NCI-H748 (cell line): Measurements from ENCODE around the gene CPT1A.

Source experiments
- DNase-seq: peaks from one replicate; lab custom pipeline; 2025; ENCODE audit not compliant: unreplicated experiment; lab: John Stamatoyannopoulos, UW

The CPT1A gene

DNA sequence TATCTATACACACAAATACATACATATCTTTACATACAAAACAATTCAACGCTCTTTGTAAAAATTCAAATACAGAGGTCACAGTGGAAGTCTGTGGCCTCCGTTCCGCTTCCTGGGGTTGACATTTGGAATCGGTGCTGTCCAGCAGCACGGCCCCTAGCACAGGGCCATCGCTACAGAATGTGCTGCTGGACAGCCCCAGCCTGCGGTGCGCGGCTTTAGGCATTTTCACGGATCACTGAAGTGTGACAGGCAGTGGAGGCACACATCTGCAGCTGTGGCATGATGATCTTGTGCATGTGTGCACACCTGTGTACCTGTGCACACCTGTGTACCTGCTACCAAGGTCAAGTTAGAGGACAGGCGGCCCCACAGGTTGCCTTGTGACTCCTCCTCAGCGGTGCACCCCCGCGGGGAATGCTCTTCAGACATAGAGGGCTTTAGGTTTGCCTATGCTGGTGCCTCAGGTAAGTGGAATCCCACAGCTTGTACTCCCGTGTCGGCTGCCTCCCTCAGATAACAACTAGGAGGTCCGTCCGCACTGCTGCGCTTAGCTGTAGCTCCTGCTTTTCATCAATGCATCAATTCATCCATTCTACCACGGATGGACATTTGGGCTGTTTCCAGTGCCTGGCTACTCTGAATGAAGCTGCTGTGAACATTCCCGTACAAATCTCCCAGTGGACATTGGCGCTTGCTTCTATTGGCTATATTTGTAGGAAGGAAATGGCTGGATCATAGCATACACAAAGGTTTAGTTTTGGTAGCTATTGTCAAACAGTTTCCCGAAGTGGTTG, 127.5 kb downstream of the CPT1A start:
- DNase-seq = no peak

DNA sequence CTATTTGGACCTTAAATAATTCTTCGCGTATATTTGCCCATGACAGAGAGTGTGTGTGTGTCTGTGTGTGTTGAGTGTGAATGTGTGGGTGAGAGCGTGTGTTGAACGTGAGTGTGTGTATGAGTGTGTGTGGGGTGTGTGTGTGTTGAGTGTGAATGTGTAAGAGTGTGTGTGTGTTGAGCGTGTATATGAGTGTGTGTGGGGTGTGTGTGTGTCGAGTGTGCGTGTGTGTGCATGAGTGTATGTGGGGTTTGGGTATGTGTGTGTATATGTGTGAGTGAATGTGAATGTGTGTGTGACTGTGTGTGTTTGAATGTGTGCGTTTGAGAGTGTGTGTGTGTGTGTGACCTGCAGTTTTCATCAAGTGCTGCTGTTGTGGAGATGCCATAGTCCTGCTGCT, 130.6 kb downstream of the CPT1A start:
- DNase-seq = no peak

DNA sequence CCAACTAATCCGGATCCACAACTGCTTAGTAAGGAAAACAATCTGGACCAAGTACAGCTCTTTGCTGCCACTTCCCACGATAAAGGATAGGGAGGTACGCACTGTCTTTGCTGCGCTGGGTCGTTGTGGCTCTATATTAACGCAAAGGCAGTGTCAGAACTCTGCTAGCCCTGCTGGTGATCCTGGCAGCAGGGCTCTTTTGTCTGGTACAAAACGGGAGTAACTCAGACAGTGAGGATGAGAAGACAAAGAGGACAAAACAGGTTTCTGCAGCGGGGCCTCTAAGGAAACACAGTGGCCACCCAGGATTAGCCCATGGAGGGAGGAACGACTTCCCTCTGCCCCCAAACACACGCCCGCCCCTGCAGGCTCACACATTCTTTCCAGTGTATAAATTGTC, 131.3 kb downstream of the CPT1A start:
- no peak for DNase-seq

DNA sequence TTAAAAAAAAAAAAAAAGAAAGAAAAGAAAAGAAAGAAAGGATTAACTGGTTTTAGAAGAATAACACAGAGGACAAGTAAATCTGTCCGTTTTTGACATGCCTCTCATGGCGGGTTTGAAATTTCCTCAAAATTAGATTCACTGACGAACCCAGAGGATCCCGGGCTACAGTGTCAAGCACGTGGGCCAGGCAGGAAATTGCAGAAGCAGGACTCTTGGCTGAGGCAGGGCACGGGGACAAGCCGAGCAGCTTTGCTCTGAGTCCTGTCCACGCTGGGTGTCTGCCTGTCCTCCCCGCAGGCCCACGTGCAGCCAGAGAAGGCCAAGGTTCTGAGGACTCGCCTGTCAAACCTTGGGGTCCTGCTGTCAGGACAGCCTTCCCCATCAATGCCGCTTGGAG, 132.7 kb downstream of the CPT1A start:
- no peak for DNase-seq

DNA sequence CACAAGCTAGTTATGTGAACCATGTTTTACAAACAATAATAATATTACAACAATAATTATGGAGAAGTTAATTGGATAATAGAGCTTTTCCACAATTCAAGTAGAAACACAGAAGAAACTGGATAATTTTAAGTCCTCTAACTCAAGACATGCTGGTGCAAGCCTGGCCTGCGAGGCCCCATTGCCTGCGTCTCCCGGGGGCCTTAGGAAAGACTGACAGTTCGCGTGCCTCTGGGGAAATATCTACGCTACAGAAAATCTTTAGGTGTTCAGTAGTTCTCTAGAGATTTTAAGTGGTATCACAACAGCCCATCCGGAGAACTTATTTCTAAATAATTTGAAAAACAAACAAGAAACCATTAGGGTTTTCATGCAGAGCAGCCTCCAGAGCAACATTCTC, 134.2 kb downstream of the CPT1A start:
- DNase-seq = no peak

DNA sequence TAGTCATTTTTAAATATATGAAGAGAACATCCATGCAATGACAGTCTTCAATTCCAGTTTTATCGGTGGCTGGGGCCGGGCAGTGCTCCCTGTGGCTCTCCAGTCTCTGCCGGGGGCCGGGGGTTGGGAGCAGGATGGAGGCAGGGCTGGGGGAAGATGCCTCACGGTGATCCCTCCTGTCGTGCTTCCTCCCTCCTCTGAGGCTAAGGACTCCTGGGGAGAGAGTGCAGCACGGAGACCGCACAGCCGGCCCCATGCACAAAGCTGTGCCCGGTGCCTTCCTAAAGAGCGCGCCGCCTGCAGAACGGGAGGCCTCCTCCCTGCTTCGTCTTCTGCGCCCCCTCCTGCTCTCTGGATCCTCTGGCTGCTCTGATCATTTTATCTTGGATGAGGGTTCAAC, 136.8 kb downstream of the CPT1A start:
- no peak for DNase-seq
